DMS79 (cell line): ENCODE results near the gene FOXO1.

Experiments used
- DNase-seq: peaks from one replicate; lab custom pipeline; 2025; lab: John Stamatoyannopoulos, UW

Gene FOXO1

GRCh38 chr13:40540328-40541044, 126.0 kb downstream of the FOXO1 start:
- no peak for DNase-seq

GRCh38 chr13:40539576-40540327, 126.7 kb downstream of the FOXO1 start:
- DNase-seq, result no peak

GRCh38 chr13:40537146-40537895, 129.1 kb downstream of the FOXO1 start:
- peak; percentile 67 for DNase-seq

- peak; percentile 58 for DNase-seq
Measured at GRCh38 chr13:40536443-40537113, 129.9 kb downstream of the FOXO1 start.

GRCh38 chr13:40535345-40535836, 131.1 kb downstream of the FOXO1 start:
- DNase-seq, result no peak

GRCh38 chr13:40534456-40534855, 132.0 kb downstream of the FOXO1 start:
- no peak for DNase-seq

GRCh38 chr13:40533072-40533471, 133.4 kb downstream of the FOXO1 start:
- DNase-seq, result no peak

- no peak for DNase-seq
Measured at GRCh38 chr13:40530961-40531360, 135.5 kb downstream of the FOXO1 start.

- DNase-seq, result no peak
Measured at GRCh38 chr13:40528881-40529280, 137.6 kb downstream of the FOXO1 start.

GRCh38 chr13:40527914-40528313, 138.5 kb downstream of the FOXO1 start:
- no peak for DNase-seq

- no peak for DNase-seq
Measured at GRCh38 chr13:40522282-40522681, 144.2 kb downstream of the FOXO1 start.

- DNase-seq, result no peak
Measured at GRCh38 chr13:40520916-40521315, 145.5 kb downstream of the FOXO1 start.

GRCh38 chr13:40519637-40520036, 146.8 kb downstream of the FOXO1 start:
- DNase-seq, result no peak

- no peak for DNase-seq
Measured at GRCh38 chr13:40518481-40518882, 148.0 kb downstream of the FOXO1 start.

GRCh38 chr13:40517486-40518480, 148.7 kb downstream of the FOXO1 start:
- no peak for DNase-seq

- no peak for DNase-seq
Measured at GRCh38 chr13:40515702-40516101, 150.7 kb downstream of the FOXO1 start.

GRCh38 chr13:40514802-40515201, 151.6 kb downstream of the FOXO1 start:
- no peak for DNase-seq

GRCh38 chr13:40509876-40510275, 156.6 kb downstream of the FOXO1 start:
- DNase-seq, result no peak

- DNase-seq, result no peak
Measured at GRCh38 chr13:40508767-40509342, 157.6 kb downstream of the FOXO1 start.

- DNase-seq, result no peak
Measured at GRCh38 chr13:40508127-40508526, 158.3 kb downstream of the FOXO1 start.
